ENCODE data around the gene ALG2. TPM values are rescaled to one million over a fixed set of nuclear protein-coding genes. Genes with fewer than 3 reads are reported as not detected.
"Not testable (repeated sequence)": the region's sequence is repeated elsewhere in the genome, so short reads cannot be mapped to it uniquely, and the experiment has no call there.

The ALG2 gene
- total RNA-seq, 1 donor from 2014 or later = 25.7 TPM

DNA sequence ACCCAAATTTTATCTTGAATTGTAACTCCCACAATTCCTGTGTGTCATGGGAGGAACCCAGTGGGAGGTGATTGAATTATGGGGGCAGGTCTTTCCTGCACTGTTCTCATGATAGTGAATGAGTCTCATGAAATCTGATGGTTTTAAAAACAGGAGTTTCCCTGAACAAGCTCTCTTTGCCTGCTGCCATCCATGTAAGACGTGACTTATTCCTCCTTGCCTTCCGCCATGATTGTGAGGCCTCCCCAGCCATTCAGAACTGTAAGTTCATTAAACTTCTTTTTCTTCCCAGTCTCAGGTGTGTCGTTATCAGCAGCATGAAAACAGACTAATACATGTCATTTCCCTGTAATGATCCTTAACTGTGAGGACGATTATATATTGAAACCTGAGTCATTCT, 16.1 kb upstream of the ALG2 start:
- not testable (repeated sequence) for DNase-seq

DNA sequence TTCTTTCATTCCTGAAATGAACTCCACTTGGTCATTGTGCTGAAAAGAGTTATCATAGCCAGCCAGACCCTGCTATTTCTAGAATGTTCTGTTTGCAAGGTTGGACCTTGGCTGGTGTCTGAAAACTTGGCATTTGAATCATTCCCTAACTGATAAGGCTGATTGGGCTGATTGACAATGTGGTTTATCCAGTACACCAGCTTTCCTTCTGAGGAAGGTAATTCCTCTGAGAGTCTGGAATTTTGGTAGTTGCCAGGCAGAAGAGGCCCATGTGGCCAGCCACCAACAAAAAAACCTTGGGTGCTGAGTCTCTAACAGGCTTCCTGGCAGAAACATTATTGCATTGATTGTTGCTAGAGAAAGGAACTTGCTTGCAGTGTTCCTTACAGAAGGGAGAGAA, 15.6 kb upstream of the ALG2 start:
- DNase-seq = no peak

DNA sequence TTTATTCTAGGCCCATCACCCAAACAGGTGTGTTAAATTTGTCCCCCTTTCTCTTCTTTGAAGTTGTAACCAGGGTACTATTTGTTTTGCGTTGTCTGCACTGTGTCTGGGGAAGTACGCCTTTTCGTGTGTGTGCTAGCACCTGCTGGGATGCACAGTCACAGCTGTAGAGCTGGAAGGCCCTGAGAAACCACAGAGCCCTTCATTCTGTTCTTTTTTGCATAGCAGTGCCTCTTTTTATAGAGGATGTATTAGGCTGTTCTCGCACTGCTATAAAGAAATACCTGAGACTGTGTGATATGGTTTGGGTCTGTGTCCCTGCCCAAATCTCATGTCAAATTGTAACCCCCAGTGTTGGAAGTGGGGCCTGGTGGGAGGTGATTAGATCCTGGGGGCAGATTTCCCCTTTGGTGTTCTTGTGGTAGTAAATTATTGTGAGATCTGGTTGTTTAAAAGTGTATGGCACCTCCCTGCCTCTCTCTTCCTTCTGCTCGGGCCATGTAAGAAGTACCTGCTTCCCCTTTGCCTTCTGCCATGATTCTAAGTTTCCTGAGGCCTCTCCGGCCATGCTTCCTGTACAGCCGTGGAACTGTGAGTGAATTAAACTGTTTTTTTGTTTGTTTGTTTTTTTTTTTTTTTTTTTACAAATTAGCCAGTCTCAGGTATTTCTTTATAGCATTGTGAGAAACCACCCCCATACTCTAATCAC, 14.3 kb upstream of the ALG2 start:
- no peak for DNase-seq

DNA sequence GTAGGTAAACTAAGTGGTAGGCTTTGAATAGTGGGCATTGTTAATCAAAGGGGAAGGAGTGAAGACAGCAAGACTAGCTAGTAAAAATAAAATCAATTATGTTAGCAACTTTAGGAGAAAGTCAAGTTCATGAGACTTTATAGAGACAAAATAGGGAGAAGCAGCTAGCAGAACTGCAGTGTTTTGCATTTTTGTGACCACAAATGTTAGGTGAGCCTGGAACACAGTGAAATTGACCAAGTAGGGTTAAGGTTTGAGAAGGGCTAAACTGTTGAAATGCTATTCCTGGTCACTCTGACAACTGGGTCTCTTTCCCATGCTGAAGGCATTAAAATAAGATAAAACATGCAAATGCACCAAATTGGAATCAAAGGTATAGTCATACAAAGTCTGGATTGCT, 13.3 kb upstream of the ALG2 start:
- DNase-seq = no peak

DNA sequence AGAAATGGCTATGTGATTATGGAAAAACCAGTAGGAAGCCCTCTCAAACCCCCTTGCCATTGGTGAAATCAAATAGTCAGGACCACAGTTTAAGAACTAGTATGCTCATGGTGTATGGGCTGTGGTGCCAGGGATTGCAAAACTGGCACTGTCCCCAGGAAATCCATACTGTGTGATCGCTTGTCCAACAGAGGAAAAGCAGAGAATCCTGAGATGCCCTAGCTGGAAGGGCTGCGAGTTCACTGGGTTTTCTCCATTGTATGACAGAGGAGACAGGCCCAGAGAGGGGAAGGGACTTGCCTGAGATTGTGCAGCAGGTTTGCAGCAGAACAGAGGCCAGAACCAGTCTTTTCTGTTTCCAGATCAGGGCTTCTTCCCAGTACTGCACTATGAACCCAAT, 12.9 kb upstream of the ALG2 start:
- no peak for DNase-seq

DNA sequence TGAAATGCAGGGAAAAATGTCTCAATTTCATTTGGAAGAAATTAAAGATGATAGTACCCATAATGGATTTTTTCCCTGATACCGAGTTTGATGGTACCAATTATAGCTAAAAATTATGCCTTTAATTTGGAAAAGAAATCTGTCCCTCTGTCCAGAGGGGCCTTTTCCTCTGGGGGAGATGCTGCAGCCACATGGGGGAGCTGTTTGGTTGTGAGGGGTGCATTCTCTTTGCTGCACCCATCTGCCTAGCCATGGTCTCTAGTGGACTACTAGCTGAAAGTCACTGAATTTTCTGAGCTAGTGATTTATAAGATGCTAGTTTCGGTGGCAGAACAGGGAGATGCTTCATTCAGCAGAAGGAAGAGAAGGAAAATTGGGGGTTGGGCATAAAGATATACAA, 10.0 kb upstream of the ALG2 start:
- DNase-seq = no peak

DNA sequence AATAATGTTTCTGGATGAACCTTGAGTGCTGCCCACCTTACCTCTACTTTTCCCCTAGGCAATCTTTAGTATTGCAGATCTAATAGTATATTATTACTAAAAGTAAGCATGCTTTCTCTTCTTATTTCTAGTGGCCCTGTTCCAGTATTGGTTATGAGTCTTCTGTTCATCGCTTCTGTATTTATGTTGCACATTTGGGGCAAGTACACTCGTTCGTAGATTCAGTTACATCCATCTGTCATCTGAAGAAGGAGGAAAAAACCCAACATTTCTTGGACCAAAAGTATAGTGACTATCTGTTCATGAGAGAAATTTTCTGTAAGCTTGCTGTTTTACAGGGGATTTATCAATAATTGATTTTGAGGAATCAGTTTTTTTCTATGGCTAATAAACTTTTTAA, 8.5 kb upstream of the ALG2 start:
- DNase-seq = no peak

DNA sequence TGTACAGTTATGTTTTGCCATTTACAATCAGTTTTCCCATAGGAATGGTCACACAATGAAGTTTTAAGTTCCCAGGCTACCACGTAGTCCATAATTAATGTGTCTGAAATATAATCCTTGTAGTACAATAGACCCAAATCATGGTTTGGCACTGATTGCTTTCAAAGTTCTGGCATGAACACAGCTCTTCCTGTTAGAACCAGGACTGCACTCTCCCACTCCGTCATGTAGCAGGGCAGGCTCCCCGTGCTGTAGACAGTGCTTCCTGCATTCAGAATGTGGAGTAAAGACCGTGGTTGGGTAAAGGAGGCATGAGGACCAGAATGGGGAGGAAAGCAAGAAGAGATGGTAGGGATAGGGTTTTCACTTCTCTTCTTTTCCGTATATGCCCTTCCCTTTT, 4.3 kb upstream of the ALG2 start:
- DNase-seq = no peak

DNA sequence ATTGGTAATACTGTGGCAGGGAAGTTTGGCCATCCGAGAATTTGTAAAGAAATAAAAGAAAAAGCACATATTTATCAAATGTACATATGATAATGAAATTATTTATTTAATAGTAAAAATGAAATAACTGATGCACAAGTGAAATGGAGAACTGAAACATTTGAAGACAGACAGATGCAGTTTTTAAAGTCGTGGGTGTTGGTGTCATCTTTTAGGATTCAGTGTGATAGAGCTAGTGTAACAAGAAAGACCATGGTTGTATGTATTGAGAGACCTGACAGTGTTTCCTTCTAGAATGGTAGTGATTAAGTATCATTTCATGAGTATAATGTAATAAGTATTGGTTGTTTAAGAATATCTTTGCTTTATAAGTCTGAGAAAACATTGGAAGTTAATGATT, 2.7 kb upstream of the ALG2 start:
- DNase-seq = no peak

DNA sequence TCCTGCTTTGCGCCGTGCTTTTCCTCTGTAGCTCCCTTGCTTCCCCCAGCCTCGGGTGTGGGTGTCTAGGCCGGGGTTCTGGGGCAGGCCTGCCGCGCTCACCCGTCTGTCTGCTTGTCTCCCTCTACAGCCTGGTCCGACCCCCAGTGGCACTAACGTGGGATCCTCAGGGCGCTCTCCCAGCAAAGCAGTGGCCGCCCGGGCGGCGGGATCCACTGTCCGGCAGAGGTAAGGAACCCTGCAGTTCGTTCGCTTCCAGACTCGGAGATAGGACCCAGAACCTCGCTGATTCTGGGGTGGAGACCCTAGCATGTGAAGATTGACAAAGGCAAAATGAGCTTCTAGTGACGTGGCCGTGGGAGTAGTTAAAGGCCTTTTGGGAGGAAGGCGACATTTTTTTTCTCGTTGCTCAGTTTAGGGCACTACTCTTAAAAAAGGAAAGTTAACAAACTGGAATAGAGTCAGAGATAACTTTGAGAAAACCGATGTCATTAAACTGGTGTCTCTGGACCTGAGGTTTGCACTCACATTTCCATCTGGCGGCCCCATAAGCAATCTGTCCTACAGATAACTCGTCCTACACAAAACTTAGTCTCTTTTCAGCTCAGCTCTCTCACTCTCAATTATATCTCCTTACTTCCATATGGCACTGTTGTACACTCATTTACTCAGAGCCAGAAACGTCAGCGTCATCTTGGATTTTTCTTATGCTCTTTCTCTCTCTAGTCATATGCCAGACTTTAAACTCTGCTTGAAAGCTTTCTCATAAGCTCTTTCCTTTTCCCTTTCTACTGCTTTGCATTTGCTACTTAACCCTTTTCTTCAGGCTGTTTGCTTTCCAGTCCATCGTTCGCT, 901 bp upstream of the ALG2 start:
- no peak for DNase-seq

DNA sequence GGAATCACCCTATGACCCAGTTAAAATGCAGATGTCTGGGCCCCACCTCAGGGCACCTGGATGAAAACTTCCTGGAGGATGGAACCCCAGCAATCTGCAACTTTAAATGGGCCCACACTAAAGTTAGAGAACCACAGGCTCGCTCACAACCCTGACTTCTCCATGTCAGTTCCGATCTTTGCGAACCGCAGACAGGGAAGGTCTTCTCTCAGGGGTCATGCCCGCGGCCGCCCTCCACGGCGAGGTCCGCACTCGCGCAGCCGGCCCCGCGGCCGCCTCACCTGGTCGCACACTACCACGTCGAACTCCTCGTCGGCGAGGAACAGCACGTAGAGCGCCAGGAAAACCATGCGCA, 499 bp downstream of the ALG2 start:
- DNase-seq = no peak

DNA sequence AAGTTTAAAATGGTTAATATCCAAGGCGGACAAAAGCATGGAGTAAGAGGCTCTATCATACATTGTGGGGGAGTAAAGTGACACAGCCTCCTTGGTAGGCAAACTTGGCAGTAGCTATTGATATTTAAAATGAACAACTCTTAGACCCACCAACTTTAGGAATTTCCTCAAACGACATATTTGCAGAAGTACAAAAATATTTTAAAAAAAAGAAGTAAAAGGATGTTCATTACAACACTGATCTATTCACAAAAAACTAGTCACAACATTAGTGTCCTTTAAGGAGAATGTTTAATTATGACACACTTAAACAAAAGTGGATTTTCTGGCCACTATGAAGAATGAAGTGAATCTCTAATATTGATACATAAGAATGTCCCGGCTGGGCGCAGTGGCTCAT, 1.7 kb downstream of the ALG2 start:
- no peak for DNase-seq

DNA sequence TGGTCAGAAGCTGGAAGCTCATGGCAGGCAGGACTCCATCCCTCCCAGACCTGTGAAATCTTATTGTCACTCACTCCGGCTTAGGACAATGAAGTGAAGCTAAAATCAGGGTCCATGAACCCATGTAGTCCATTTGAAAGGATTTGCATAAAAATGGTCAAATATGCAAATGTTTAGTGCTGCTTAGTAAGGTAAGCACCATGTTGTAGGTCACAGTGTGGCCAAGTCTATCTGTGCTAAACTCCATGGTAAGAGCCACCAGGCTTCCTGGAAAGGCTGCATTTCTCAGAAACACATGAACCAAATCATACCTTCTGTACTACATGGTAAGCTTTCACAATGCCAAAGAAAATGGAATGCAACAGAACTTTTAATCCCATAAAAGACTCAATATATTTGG, 5.7 kb downstream of the ALG2 start:
- DNase-seq = no peak

DNA sequence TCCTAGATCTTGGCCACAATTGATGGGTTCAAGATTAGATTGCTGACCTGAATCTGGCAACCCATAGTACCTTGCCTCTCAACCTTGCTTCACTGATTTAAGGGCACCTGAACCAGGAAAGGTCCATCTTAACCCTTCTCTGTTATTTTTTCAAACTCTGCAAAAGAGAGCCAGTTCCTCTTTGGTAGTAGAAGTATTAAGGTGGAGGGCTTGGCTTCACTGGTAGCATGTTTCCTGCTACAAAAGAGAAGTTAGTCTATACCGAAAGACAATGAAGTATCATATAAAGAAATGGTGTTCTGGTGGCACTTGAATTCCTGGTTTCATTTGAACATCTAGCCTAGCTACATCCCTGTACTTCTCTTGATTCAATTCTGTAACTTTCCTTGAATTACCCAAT, 8.5 kb downstream of the ALG2 start:
- no peak for DNase-seq

DNA sequence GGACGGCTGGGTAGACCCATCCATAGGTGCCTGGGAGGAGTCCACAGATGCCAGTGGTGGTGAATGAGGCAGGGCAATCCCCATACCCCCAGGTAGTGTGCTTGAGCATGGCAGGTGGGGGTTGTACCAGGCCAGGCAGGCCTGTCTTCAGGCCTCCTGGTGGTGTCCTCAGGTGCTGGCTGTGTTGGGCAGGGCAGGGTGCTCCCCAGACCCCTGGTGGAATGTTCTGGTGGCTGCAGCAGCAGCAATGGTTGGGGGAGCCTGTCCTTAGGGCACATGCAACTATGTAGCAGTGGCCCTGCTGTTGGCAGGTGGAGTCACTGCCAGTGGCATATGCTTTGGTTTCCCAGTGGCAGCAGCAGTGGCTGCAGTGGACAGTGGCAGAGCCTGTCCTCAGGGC, 10.0 kb downstream of the ALG2 start:
- DNase-seq = no peak

DNA sequence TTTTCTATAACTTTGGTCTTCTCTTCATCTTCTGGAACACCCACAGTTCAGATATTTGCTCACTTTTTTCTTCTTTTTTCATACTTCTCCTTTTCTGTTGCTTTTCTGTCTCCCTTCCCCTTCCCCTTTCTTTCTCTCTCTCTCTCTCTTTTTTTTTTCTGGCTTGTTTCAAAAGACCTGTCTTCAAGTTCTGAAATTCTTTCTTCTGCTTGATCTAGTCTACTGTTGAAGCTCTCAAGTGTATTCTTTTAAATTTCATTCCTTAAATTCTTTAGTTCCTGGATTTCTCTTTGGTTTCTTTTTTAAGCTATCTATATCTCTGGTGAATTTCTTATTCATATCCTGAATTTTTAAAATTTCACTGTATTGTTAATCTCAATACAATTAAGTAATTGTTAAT, 11.2 kb downstream of the ALG2 start:
- DNase-seq = no peak

DNA sequence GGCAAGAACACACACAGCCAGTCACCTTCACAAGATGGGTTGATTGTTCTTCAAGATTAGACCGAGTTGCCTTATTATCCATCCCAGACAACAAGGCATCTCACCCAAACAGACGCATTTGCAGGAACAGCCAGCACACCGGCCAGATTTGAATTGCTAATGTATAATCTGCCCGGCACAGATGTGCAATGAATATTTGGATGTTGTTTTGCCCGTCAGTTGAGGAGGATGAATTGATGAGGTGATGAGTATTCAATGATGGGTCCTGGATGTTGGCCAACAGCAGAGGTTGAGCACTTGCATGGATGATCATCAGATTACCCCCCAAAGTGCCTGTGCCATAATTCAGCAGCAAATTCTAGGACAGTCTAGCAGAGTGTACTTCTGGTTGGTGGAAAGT, 20.1 kb downstream of the ALG2 start:
- DNase-seq = no peak

DNA sequence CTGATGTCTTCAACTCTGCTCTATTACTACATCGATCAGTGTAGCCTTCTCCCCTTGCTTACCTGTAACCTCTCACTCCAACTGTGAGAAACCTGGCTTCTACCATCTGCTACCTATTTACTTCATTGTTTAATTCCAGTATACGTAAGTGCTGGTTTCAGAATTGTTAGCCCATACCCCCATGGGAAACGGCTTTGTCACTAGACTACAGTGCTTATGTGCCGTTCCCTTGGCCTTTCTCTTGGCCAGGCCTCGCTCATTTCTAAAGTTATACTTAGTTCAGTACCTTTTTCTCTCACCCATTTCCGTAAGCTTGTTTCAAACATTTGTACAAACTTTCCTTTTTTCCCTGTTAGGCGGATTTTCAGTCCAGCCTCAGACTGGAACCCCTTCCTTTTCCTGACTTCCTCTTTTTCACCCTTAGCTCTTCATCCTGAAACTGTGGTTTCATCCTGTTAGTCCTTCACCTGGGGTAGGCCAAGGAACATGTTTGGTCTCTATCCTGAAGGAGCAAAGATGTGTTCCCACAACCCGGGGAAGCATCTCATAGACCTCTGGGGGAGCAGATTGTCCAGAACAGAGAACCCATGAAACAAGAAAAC, 21.7 kb downstream of the ALG2 start:
- no peak for DNase-seq

DNA sequence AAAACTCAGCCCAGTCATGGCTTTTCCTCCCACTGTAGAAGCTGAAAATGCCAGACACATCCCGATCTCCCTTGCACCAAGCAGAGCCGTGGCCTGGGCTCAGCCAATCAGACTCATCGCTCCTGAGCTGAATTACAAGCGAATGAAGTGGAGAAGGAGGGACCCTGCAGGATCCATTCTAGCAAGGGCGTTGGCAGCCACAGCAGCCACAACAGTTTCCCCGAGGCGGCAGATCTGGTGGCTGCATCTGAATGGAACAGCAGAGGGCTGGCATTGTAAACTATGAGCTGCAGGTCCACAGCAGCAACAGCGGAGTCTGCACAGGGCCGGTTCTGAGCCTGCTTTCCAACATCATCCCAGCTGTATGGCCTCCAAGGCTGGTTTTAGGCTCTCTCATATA, 23.8 kb downstream of the ALG2 start:
- no peak for DNase-seq

DNA sequence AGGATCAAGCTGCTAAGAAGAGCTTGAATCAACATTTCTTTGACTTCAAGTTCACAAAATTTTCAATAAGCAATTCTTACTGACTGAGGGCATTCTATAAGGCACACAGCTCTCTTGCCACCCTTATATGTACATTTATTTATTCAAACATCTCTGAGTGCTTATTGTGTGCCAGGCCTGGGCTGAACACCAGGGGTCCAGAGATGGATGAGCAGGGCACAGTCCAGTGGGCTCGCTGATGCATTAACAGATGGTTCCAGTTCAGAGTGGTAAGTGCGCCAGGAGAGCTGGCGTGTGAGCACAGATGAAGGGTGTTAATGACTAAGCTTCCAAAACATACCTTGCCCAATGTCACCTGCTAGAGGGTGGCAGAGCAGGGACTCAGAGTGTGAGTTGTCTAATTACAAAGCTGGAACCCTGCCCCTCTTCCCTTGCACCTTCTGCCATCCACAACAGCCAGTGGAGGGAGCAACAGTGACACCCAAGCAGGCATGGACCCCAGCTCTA, 24.6 kb downstream of the ALG2 start:
- DNase-seq = no peak

DNA sequence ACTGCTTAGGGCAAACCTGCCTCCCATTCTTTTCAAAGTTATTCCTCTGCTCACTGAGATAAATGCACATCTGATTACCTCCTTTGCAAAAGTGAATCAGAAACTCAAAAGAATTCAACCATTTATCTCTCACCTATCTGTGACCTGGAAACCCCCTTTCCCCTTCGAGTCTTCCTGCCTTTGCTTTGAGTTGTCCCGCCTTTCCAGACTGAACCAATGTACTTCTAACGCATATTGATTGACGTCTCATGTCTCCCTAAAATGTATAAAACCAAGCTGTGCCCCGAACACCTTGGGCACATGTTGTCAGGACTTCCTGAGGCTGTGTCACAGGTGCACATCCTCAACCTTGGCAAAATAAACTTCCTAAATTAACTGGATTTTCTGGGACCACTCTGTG, 25.3 kb downstream of the ALG2 start:
- not testable (repeated sequence) for DNase-seq

DNA sequence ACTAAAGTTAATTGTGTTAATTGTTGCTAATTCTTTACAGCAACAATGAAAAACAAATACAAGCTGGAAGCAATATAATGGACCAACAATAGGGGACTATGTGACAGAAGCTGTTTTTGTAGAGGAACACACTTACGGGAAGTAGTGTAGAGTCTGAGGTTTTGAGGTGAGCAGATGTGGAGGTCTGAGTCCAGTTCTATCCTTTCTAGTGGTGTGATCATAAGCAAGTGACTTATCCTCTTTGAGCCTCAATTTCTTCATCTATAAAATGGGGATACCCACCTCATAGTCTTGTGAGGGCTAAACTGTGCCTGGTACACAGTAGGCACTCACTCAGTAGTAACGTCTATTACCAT, 28.3 kb downstream of the ALG2 start:
- DNase-seq = no peak

DNA sequence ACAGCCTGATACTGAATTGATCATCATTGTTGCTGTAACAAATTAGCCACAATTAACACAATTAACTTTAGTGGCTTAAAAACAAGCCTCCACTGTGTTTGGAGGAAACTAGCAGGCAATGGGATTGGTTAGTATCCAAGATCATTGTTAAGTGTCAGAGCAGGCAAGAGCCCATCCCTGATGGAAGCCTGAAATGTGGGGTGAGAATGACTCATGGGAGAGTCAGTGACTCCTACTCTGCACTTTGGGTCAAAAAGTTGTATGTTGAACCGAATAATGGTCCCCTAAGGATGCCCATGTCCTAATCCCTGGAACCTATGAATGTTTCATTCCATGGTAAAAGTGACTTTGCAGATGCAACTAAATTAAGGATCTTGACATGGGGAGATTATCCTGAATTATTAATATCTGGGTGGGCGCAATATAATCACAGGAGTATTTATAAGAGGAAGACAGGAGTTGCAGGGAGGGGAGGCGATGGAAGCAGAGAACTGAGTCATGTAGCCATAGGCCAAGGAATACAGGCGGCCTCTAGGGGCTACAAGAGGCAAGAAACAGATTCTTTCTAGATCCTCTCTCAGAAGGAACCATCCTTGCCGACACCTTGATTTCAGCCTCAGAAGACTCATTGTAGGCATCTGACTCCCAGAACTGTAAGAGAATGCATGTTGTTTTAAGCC, 28.8 kb downstream of the ALG2 start:
- no peak for DNase-seq
